Type B pancreatic cell (in vitro differentiated cells): ENCODE measurements around the gene ARID1A. TPM values are rescaled to one million over a fixed set of nuclear protein-coding genes. Genes with fewer than 3 reads are reported as not detected.
"Not testable (repeated sequence)": the region's sequence is repeated elsewhere in the genome, so short reads cannot be mapped to it uniquely, and the experiment has no call there.

Experiments
- DNase-seq: peaks from one replicate; pipeline ENCODE4 v3.0.0; 2021; ENCODE audit warnings: mixed read lengths; ENCODE audit not compliant: unreplicated experiment; ENCODE audit errors: extremely low spot score
- H3K27ac Mint-ChIP-seq: 2 replicates; pipeline ENCODE4 v1.8.0; 2021; ENCODE audit warnings: mild to moderate bottlenecking, mixed read lengths
- H3K27me3 Mint-ChIP-seq: 2 replicates; pipeline ENCODE4 v1.8.0; 2021; ENCODE audit warnings: mixed read lengths
- H3K36me3 Mint-ChIP-seq: 2 replicates; pipeline ENCODE4 v1.8.0; 2021; ENCODE audit warnings: mixed read lengths
- H3K4me1 Mint-ChIP-seq: one replicate; pipeline ENCODE4 v1.8.0; 2021; ENCODE audit warnings: mixed read lengths; ENCODE audit not compliant: unreplicated experiment
- H3K4me3 Mint-ChIP-seq: 2 replicates; pipeline ENCODE4 v1.8.0; 2021; ENCODE audit warnings: mild to moderate bottlenecking, mixed read lengths
- H3K9me3 Mint-ChIP-seq: 2 replicates; pipeline ENCODE4 v1.8.0; 2021; ENCODE audit warnings: mixed read lengths
- total RNA-seq: library from RNA; stranded (reverse); gene quantifications from 2 replicates; pipeline ENCODE4 v1.2.1, GENCODE V29; 2021; ENCODE audit warnings: low replicate concordance
- TF ChIP-seq, protein P1 (sequence below): fragments of 200-600 bp; sonication (generic); conservative IDR thresholded peaks from 2 replicates; pipeline ENCODE4 v1.5.0; 2021; ENCODE audit warnings: antibody characterized with exemption, mild to moderate bottlenecking

Gene ARID1A
- total RNA-seq, 1 donor from 2014 or later = 121 TPM

DNA sequence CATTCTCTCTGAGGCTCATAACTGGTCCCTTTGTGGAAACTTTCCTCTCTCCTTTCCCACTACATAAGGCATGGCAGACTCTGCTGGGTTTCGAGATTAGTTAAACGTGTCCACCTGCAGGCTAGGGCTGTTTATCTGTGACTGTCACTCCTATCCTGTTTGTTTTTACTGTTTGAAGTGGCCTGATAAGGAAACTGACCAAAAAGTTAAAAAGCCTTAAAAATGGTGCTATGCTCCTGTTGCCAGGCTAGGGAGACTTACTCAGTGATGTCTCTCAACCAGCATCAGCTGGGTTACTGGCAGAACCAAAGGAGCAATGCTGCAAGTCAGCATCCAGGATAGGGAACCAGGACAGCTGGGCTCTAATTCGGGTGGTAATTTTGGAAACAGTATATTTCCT lies 95.8 kb downstream of the ARID1A start:
- Mint-ChIP-seq H3K27me3 (no peaks in the 10 kb centered on the region), H3K4me3 (no peak overlapping the region), H3K9me3 (no peaks in the 10 kb centered on the region), H3K27ac (peak overlapping the region; percentile 30), H3K36me3 (peaks cover 14% of the 10 kb centered on the region), H3K4me1 (peaks cover 26% of the 10 kb centered on the region)
- TF ChIP-seq, protein P1, sequence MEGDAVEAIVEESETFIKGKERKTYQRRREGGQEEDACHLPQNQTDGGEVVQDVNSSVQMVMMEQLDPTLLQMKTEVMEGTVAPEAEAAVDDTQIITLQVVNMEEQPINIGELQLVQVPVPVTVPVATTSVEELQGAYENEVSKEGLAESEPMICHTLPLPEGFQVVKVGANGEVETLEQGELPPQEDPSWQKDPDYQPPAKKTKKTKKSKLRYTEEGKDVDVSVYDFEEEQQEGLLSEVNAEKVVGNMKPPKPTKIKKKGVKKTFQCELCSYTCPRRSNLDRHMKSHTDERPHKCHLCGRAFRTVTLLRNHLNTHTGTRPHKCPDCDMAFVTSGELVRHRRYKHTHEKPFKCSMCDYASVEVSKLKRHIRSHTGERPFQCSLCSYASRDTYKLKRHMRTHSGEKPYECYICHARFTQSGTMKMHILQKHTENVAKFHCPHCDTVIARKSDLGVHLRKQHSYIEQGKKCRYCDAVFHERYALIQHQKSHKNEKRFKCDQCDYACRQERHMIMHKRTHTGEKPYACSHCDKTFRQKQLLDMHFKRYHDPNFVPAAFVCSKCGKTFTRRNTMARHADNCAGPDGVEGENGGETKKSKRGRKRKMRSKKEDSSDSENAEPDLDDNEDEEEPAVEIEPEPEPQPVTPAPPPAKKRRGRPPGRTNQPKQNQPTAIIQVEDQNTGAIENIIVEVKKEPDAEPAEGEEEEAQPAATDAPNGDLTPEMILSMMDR = no peak
- no peak for DNase-seq

DNA sequence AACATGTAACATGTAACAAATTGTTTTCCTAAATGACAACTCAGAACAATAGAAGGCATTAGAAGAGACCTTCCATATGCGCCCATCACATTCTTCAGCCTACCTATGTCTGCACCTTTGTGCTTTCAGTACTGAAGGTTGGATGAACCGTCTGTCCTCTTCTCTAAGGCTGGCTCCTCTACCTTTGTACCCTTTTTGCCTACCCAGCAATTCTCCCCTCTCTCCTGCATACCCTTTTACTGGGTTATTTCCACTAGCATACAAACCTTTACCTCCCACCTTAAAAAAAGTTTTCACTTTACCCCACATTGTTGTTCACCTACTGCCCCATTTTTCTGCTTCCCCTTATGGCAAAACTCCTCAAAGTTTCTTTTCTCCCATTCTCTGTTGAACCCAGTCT lies 97.1 kb downstream of the ARID1A start:
- H3K4me3 Mint-ChIP-seq = no peak overlapping the region
- no peaks in the 10 kb centered on the region for H3K9me3 Mint-ChIP-seq
- H3K27me3 Mint-ChIP-seq = no peaks in the 10 kb centered on the region
- H3K36me3 Mint-ChIP-seq = peaks cover 18% of the 10 kb centered on the region
- no peak for DNase-seq
- H3K27ac Mint-ChIP-seq = no peak overlapping the region
- TF ChIP-seq, protein P1 = no peak
- H3K4me1 Mint-ChIP-seq = peaks cover 28% of the 10 kb centered on the region

DNA sequence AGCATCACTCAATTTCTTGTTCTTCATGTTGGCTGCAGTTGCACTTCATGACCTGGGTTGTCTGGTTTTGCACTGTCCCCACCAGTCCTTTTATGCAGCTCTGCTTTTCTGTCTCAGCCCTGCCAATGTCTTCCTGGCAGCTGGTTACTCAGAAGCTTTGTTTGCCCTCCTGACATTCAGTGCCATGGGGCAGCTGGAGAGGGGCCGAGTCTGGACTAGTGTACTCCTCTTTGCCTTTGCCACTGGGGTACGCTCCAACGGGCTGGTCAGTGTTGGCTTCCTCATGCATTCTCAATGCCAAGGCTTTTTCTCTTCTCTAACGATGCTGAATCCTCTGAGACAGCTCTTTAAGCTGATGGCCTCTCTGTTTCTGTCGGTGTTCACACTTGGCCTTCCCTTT lies 98.6 kb downstream of the ARID1A start:
- H3K27ac Mint-ChIP-seq = no peak overlapping the region

DNA sequence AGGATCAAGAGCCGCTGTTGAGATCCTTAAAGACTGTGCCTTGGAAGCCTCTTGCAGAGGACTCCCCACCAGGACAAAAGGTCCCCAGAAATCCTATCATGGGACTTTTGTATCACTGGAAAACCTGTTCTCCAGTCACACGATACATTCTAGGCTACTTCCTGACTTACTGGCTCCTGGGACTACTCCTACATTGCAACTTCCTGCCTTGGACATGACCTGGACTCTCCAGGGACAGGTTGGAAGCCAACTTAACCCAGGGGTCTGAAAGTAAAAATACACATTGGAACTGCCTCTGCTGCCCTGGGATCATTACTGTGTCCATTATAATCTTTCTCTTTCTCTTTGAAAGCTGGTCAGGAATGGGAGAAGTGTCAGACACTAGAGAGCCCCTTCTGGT lies 101.8 kb downstream of the ARID1A start:
- H3K4me1 Mint-ChIP-seq = peaks cover 28% of the 10 kb centered on the region
- no peaks in the 10 kb centered on the region for H3K27me3 Mint-ChIP-seq
- peaks cover 20% of the 10 kb centered on the region for H3K36me3 Mint-ChIP-seq
- DNase-seq = no peak
- no peaks in the 10 kb centered on the region for H3K9me3 Mint-ChIP-seq
- no peak overlapping the region for H3K4me3 Mint-ChIP-seq
- TF ChIP-seq, protein P1 = no peak
- no peak overlapping the region for H3K27ac Mint-ChIP-seq

More for the DNA sequence above, 98.6 kb downstream of the ARID1A start:
- Mint-ChIP-seq H3K36me3 (peaks cover 18% of the 10 kb centered on the region), H3K9me3 (no peaks in the 10 kb centered on the region), H3K27me3 (no peaks in the 10 kb centered on the region), H3K4me1 (peaks cover 24% of the 10 kb centered on the region), H3K4me3 (no peak overlapping the region)
- DNase-seq = no peak
- TF ChIP-seq, protein P1 = no peak

DNA sequence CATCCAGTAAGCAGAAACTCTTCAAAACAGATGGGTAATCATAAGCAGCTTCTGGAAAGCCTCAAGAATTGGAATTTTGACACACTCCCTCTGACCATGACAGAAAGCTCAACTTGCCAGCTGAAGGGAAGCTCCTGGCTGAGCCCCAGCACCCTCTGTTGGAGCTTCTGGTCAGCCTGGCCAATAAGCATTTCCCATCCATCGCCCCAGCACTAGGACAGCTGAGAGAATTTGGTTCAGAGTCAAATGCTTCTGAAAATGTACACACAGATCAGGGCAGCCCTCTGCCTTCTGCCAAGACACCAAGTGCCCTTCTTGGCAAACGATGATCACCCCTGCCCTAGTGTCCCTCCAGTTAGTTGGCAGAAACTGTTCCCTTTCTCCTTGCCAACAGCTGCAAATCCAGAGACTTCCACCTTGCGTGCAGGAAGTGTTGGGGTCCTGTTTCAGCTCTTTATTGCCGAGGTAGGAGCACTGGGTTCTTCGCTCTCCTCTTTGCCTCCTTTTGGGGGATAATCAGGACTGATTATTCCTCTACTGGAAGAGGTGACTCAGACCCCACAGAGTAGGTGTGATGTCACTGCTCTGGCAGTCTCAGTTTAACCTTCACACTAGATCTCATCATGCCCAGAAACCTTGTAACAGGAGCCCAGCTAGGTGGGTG lies 103.8 kb downstream of the ARID1A start:
- peaks cover 17% of the 10 kb centered on the region for H3K36me3 Mint-ChIP-seq
- H3K4me3 Mint-ChIP-seq = no peak overlapping the region
- H3K27ac Mint-ChIP-seq = peak overlapping the region; percentile 10
- peaks cover 28% of the 10 kb centered on the region for H3K4me1 Mint-ChIP-seq
- TF ChIP-seq, protein P1 = no peak
- no peaks in the 10 kb centered on the region for H3K9me3 Mint-ChIP-seq
- no peak for DNase-seq
- H3K27me3 Mint-ChIP-seq = no peaks in the 10 kb centered on the region

DNA sequence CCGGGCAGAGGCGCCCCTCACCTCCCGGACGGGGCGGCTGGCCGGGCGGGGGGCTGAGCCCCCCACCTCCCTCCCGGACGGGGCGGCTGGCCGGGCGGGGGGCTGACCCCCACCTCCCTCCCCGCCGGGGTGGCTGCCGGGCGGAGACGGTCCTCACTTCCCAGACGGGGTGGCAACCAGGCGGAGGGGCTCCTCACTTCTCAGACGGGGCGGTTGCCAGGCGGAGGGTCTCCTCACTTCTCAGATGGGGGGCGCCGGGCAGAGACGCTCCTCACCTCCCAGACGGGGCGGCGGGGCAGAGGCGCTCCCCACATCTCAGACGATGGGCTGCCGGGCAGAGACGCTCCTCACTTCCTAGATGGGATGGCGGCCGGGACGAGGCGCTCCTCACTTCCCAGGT lies 108.1 kb downstream of the ARID1A start:
- not testable (repeated sequence) for H3K27ac Mint-ChIP-seq, H3K36me3 Mint-ChIP-seq, DNase-seq, H3K4me3 Mint-ChIP-seq, H3K9me3 Mint-ChIP-seq, H3K27me3 Mint-ChIP-seq
- peaks cover 15% of the 10 kb centered on the region for H3K4me1 Mint-ChIP-seq
